Activated T-helper 9 cell treated with anti-CD3 and anti-CD28 coated beads, Interleukin-2, amount 50 U/mL, for 16 hours (primary cell): ENCODE measurements around the gene HDLBP.
"Not testable (repeated sequence)": the region's sequence is repeated elsewhere in the genome, so short reads cannot be mapped to it uniquely, and the experiment has no call there.

Experiments used
- DNase-seq: peaks from one replicate; pipeline ENCODE4 v3.0.0-alpha.2; 2020; ENCODE audit warnings: low read depth

HDLBP gene

DNA sequence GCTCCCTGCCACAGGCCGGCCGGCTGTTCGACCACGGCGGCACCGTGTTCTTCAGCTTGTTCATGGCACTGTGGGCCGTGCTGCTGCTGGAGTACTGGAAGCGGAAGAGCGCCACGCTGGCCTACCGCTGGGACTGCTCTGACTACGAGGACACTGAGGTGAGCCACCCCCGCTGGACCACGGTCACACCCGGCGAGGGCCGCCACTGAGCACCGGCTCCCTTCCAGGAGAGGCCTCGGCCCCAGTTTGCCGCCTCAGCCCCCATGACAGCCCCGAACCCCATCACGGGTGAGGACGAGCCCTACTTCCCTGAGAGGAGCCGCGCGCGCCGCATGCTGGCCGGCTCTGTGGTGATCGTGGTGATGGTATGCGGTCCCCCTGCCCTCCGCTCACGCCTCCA is 106.2 kb downstream of the HDLBP start:
- DNase-seq: no peak

- no peak for DNase-seq
Observed at GRCh38 chr2:241208058-241208457, 107.4 kb downstream of the HDLBP start.

DNA sequence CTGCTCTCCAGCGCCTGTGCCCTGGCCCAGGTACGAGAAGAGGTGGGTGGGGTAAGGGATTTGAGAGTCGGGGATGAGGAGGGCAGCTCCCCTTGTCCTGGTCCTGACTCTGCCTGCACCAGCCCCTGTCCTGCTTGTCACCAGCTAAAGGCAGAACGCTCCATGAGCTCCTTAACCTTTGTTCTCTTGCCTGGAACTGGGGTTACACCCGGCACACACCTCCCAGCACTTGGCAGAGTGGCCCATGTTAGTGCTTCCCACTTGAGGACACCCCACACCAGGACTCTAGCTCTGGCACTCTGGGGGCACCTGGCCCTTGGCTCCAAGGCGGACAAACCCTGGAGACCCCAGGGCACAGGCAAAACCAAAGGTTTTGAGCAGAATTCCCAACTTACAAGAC is 107.8 kb downstream of the HDLBP start:
- no peak for DNase-seq

DNA sequence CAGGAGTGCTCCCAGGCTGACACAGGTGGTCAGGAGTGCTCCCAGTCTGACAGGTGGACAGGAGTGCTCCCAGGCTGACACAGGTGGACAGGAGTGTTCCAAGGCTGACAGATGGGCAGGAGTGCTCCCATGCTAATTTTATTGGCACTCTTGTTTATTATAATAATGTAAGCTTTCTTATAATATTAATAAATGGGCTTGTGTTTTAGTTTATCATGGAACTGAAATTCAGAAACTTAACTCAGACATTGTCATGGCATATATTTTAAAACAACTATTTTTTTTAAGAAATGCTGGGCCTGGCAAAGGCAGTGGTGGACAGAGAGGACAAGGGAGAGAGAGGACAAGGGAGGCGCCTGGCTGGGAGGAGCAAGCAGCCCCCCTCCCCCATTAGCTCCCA is 108.3 kb downstream of the HDLBP start:
- DNase-seq: no peak

DNA sequence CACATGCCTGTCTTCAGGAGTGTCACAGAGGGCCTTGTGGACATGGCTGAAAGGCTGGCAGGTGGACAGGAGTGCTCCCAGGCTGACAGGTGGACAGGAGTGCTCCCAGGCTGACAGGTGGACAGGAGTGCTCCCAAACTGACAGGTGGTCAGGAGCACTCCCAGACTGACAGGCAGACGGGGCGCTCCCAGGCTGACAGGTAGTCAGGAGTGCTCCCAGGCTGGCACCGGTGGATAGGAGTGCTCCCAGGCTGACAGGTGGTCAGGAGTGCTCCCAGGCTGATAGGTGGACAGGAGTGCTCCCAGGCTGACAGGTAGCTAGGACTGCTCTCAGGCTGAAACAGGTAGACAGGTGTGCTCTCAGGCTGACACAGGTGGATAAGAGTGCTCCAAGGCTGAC is 110.4 kb downstream of the HDLBP start:
- DNase-seq: no peak

DNA sequence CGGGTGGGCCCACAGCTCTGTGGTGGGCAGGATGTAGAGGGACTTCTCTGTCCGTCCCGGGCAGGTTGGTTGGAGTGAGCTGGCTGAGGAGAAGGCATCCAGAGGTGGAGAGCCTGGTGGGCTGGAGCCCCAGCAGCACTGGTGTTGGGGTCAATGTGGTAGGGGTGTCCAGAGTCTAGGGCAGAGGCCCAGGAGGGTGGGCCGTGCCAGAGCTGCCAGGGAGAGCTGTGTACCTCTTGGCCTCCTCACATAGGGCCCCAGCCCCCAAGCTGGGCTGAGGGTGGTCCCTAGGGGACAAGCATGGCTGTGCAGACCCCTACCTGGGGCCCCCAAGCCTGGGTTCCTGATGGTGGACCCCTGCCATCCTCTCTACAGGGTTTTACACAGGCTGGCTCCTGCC is 111.0 kb downstream of the HDLBP start:
- no peak for DNase-seq

GRCh38 chr2:241204010-241204384 is 111.5 kb downstream of the HDLBP start:
- DNase-seq: no peak

DNA sequence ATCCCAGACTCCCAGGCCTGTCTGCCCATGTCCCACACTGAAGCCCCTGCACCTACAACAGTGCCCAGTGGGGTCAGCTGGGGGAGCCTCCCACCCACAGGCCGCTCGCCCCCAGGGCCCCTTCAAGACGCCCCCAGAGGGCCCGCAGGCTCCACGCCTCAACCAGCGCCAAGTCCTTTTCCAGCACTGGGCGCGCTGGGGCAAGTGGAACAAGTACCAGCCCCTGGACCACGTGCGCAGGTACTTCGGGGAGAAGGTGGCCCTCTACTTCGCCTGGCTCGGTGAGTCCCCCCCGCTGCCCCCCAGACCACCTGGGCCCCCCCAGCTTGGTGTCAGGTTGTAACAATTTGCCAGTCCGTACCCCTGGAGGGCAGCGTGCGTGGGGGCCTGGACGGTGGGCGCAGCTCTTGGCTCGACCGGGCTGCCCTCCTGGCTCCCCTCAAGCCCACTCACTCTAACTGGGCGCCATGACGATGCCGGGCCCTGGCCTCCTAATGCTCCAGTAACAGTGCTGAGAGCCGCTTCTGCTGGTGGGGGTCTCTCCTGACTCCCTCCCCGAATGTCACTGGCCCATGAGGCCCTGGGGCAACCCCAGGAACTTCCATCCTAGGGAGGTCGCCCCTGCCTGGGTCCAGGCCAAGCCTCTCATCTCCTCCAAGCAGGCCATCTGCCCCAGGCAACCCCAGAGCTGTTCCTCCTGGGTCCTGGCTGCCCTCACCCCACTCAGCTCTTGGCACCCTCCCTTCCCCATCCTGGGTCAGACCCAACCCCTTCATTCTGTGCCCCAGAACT is 112.1 kb downstream of the HDLBP start:
- no peak for DNase-seq

GRCh38 chr2:241202681-241203080 is 112.8 kb downstream of the HDLBP start:
- no peak for DNase-seq

GRCh38 chr2:241202268-241202585 is 113.2 kb downstream of the HDLBP start:
- no peak for DNase-seq

DNA sequence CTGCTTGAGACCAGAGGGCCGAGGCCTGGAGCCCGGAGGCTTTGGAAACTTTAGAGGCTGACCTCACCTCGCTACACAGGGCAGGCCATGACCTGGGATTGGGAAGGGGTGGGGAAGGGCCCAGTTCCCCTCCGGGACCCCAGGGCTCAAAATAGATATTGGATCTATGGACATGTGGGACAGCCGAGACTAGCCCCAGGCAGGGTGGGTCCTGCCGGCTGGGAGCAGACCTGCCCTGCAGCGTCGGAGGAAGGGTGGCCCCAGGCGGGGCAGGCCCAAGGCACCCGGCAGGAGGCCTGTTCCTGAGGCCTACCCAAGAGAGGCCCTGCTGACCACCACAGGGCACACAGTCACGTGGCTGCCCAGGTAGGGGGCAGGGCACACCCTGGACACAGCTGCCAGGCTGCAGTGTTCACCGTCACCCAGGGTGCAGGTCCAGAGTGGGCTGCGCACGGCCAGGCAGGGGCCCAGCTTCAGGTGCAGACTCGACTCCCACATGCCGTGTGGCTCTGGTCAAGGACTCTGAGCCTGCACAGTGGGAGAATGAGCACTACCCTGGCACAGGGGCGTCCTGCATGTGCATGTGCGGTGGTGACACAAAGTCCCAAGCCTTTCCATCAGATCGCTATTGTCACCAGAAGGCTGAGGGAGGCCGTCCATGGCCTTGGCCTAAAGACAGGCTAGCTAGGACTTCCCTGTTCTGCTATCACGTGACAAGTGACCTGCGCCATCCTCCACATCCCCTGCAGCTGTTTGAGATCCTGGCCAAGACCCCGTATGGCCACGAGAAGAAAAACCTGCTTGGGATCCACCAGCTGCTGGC is 113.8 kb downstream of the HDLBP start:
- DNase-seq: no peak

- DNase-seq: no peak
Observed at GRCh38 chr2:241200822-241201395, 114.6 kb downstream of the HDLBP start.

- no peak for DNase-seq
Observed at GRCh38 chr2:241199897-241200821, 115.3 kb downstream of the HDLBP start.

- no peak for DNase-seq
Observed at GRCh38 chr2:241199286-241199685, 116.2 kb downstream of the HDLBP start.

DNA sequence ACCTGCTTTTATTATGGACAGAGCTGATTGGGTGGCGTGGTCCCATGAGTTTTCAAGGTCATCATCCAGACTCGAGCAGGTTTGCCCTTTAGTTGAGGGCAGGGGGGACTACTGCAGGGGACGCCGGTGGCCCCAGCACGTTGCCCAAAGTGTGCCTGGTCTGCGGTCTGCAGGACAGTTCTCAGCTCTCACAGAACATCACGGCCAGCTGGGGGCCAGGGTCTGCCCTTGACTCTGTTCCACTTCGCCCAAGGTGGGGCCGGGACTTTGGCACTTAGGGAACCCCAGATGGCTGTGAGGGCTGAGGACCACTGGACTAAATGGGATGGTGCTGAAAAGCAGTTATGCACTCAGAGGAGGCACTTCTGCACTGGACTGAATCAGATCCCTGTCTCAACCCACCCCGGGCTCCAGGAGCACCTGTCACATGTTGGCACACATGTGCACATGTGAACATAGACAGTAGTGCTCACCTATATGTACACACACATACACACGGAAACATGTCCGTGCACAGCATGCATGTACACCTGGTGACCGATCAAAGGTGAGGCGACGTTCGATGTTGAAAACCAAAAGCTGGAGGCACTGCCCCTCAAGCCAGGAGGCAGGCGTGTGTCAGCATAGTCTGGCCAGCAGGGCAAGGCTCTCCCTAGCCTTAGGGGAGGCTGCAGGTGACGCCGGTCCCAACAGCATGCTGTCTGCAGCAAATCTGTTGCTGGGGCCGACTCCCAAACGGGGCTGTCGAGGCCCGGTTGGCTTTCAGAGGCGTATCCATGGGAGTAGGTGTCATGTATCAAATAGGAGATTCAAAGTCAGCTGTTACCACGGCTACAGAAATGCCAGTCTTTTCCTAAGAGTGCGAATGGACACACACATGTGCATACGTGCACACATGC is 116.8 kb downstream of the HDLBP start:
- DNase-seq: no peak

- DNase-seq: no peak
Observed at GRCh38 chr2:241197947-241198346, 117.5 kb downstream of the HDLBP start.

DNA sequence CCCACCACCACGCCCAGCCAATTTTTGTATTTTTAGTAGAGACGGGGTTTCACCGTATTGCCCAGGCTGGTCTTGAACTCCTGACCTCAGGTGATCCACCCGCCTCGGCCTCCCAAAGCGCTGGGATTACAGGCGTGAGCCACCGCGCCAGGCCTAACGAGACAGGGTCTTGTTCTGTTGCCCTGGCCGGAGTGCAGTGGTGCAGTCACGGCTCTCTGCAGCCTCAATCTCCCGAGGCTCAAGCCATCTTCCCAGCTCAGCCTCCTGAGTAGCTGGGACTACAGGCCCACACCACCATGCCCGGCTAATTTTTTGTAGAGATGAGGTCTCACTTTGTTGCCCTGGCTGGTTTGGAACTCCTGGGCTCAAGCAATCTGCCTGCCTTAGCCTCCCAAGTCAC is 118.2 kb downstream of the HDLBP start:
- not testable (repeated sequence) for DNase-seq

DNA sequence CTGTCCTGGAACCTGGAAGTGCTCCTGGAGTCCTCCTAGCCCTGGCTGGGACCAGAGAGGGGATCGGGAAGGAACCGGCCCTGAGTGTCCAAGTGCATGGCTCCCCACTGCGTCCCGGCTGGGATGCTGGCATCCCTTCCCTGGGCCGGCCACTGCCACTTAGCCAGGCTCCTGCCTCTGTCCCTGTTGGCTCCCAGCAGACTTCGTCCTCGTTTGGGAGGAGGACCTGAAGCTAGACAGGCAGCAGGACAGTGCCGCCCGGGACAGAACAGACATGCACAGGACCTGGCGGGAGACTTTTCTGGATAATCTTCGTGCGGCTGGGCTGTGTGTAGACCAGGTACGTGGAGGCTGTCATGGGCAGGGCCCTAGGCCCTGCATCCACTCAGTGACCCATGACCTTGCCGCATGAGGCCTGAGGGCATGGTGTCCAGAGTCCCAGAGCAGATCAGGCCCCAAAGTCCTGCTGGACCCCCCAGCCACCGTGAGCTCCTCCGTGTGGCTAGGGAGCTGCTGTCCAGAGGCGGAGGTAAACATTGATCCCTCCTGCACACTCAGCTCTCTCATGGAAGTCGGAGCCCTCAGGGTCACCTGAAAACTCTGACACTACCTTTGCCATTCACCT is 119.9 kb downstream of the HDLBP start:
- no peak for DNase-seq

- DNase-seq: no peak
Observed at GRCh38 chr2:241194811-241195210, 120.7 kb downstream of the HDLBP start.

DNA sequence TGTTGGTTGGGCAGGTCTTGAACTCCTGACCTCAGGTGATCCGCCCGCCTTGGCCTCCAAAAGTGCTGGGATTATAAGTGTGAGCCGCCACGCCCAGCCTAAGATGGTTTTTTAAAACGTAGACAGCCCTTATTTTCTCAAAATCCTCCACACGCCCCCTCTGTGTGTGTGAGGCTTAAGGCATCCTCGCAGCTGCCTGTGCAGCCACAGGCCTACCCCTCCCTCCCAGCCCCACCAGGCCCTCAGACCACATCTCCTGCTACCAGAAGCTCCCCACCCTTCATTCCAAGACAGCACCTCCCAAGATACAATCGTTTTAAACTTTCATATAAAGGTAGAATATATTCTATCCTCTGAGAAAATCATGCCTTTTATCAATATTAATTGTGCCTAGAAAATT is 122.2 kb downstream of the HDLBP start:
- DNase-seq: no peak

GRCh38 chr2:241191081-241191480 is 124.4 kb downstream of the HDLBP start:
- no peak for DNase-seq
